IMR-90 (cell line): ENCODE data around the gene CDC42EP3. TPM values are rescaled to one million over a fixed set of nuclear protein-coding genes. Genes with fewer than 3 reads are reported as not detected.
A peak's percentile ranks its signal among the peaks of the same experiment; 100 is the strongest.

Experiments
- ATAC-seq: fragments of 200-7000 bp; cut with Tn5 transposase; 2 replicates; pipeline ENCODE4 v1.9.1; 2020; ENCODE audit warnings: low read depth, mild to moderate bottlenecking, moderate library complexity
- BruUV-seq: library from RNA; stranded (reverse); fragments of 400-500 nt; replicated peaks from 2 replicates; lab custom pipeline; 2021; lab: Mats Ljungman, UMichigan
- CTCF ChIA-PET: fragments of 300-600 bp; formaldehyde crosslinking; extraction: SDS; loops from one replicate; lab custom pipeline; 2021; ENCODE audit warnings: antibody characterized with exemption; lab: Yijun Ruan, JAX
- POLR2A ChIA-PET: fragments of 300-600 bp; sonication (Branson Sonifier 250); formaldehyde crosslinking; loops from one replicate; lab custom pipeline; 2022; ENCODE audit warnings: antibody characterized with exemption; ENCODE audit not compliant: unreplicated experiment; lab: Charles Lee
- DNase-seq: peaks from one replicate; pipeline ENCODE4 v3.0.0; 2013
- H2AFZ ChIP-seq: replicated peaks from 2 replicates; pipeline ENCODE3; 2013; ENCODE audit warnings: low read length, mild to moderate bottlenecking; ENCODE audit not compliant: poor library complexity
- H2AK5ac ChIP-seq: 2 replicates; pipeline ENCODE4 v1.6.1; 2013; ENCODE audit warnings: low read depth, low read length, inconsistent platforms
- H2AK9ac ChIP-seq: replicated peaks from 2 replicates; pipeline ENCODE3; 2013; ENCODE audit warnings: mild to moderate bottlenecking, low read depth, low read length, moderate library complexity; ENCODE audit not compliant: poor library complexity
- H2BK120ac ChIP-seq: 2 replicates; pipeline ENCODE4 v1.6.1; 2013; ENCODE audit warnings: low read depth, low read length, inconsistent platforms
- H2BK15ac ChIP-seq: 3 replicates; pipeline ENCODE4 v1.6.1; 2013; ENCODE audit warnings: low read depth, low read length, inconsistent platforms
- H2BK20ac ChIP-seq: 2 replicates; pipeline ENCODE4 v1.6.1; 2013; ENCODE audit warnings: low read depth, mild to moderate bottlenecking, inconsistent platforms, low read length, moderate library complexity
- H2BK5ac ChIP-seq: 2 replicates; pipeline ENCODE4 v1.6.1; 2013; ENCODE audit warnings: mild to moderate bottlenecking, low read depth, low read length, inconsistent platforms; ENCODE audit not compliant: poor library complexity, severe bottlenecking
- H3K14ac ChIP-seq: replicated peaks from 2 replicates; pipeline ENCODE4 v1.6.1; 2013; ENCODE audit warnings: low read depth, low read length, inconsistent platforms
- H3K18ac ChIP-seq: 2 replicates; pipeline ENCODE4 v1.6.1; 2013; ENCODE audit warnings: low read depth, low read length, control low read depth
- H3K23ac ChIP-seq: 2 replicates; pipeline ENCODE4 v1.6.1; 2013; ENCODE audit warnings: low read depth, low read length, inconsistent platforms
- H3K27ac ChIP-seq: 2 replicates; pipeline ENCODE4 v1.5.1; 2013; ENCODE audit warnings: mild to moderate bottlenecking, control low read depth, low read length; ENCODE audit not compliant: insufficient read depth
- H3K27me3 ChIP-seq: 2 replicates; pipeline ENCODE4 v1.6.1; 2013; ENCODE audit warnings: low read length; ENCODE audit not compliant: control insufficient read depth, insufficient read depth
- H3K36me3 ChIP-seq: 2 replicates; pipeline ENCODE4 v1.6.1; 2013; ENCODE audit warnings: low read length, mixed read lengths; ENCODE audit not compliant: control insufficient read depth, insufficient read depth
- H3K4ac ChIP-seq: 2 replicates; pipeline ENCODE4 v1.6.1; 2013; ENCODE audit warnings: low read depth, low read length, inconsistent platforms
- H3K4me1 ChIP-seq: 2 replicates; pipeline ENCODE4 v1.6.1; 2013; ENCODE audit warnings: low read length, mixed read lengths; ENCODE audit not compliant: control insufficient read depth, insufficient read depth
- H3K4me2 ChIP-seq: 2 replicates; pipeline ENCODE4 v1.6.1; 2013; ENCODE audit warnings: low read depth, mild to moderate bottlenecking, control low read depth, low read length, moderate library complexity
- H3K4me3 ChIP-seq: 2 replicates; pipeline ENCODE4 v1.5.1; 2013; ENCODE audit warnings: low read depth, mild to moderate bottlenecking, control low read depth, low read length, moderate library complexity; ENCODE audit not compliant: insufficient read depth
- H3K56ac ChIP-seq: 2 replicates; pipeline ENCODE4 v1.6.1; 2013; ENCODE audit warnings: low read length, inconsistent platforms; ENCODE audit not compliant: insufficient read depth; ENCODE audit errors: extremely low read depth
- H3K79me1 ChIP-seq, 2 experiments: 2 replicates each; pipeline ENCODE4 v1.6.1; 2013; ENCODE audit warnings: low read length in 2 of 2, inconsistent platforms in 1 of 2, low read depth in 1 of 2
- H3K9ac ChIP-seq: 2 replicates; pipeline ENCODE4 v1.6.1; 2013; ENCODE audit warnings: low read depth, low read length, control low read depth
- H3K9me1 ChIP-seq: 2 replicates; pipeline ENCODE4 v1.6.1; 2013; ENCODE audit warnings: low read length, inconsistent platforms; ENCODE audit not compliant: insufficient read depth
- H3K9me3 ChIP-seq: 2 replicates; pipeline ENCODE4 v1.6.1; 2013; ENCODE audit warnings: low read length; ENCODE audit not compliant: control insufficient read depth, insufficient read depth
- H4K20me1 ChIP-seq: 2 replicates; pipeline ENCODE4 v1.6.1; 2013; ENCODE audit warnings: low read length, inconsistent platforms; ENCODE audit not compliant: insufficient read depth
- H4K5ac ChIP-seq: 2 replicates; pipeline ENCODE4 v1.6.1; 2013; ENCODE audit warnings: mild to moderate bottlenecking, low read depth, low read length, control low read depth
- H4K8ac ChIP-seq, 2 experiments: 2 replicates each; pipeline ENCODE4 v1.6.1; 2013; ENCODE audit warnings: low read depth in 2 of 2, low read length in 2 of 2, control low read depth in 1 of 2, inconsistent platforms in 1 of 2
- H4K91ac ChIP-seq: 2 replicates; pipeline ENCODE4 v1.6.1; 2013; ENCODE audit warnings: low read depth, low read length, inconsistent platforms; ENCODE audit not compliant: insufficient read depth
- CEBPB ChIP-seq: IDR thresholded peaks from 2 replicates; pipeline ENCODE4 v1.6.1; 2012; ENCODE audit warnings: low read depth, low read length, improper control_type of control experiment
- ELK1 ChIP-seq: fragments of 150-350 bp; IDR thresholded peaks from 2 replicates; pipeline ENCODE4 v1.6.1; 2016; ENCODE audit warnings: low read depth, mild to moderate bottlenecking, low read length, moderate library complexity, borderline replicate concordance
- FOS ChIP-seq: fragments of 150-350 bp; IDR thresholded peaks from 2 replicates; pipeline ENCODE4 v1.6.1; 2016; ENCODE audit warnings: low read depth, low read length
- MAFK ChIP-seq: IDR thresholded peaks from 2 replicates; pipeline ENCODE4 v1.6.1; 2012; ENCODE audit warnings: low read depth, low read length, improper control_type of control experiment
- MXI1 ChIP-seq: IDR thresholded peaks from 2 replicates; pipeline ENCODE4 v1.6.1; 2012; ENCODE audit warnings: low read depth, mild to moderate bottlenecking, low read length, moderate library complexity, borderline replicate concordance
- RFX5 ChIP-seq: IDR thresholded peaks from 2 replicates; pipeline ENCODE4 v1.8.0; 2012; ENCODE audit warnings: low read depth, mild to moderate bottlenecking, low read length, moderate library complexity
- SMC3 ChIP-seq: fragments of 150-350 bp; IDR thresholded peaks from 2 replicates; pipeline ENCODE4 v1.6.1; 2016; ENCODE audit warnings: low read depth, mild to moderate bottlenecking, antibody characterized with exemption, low read length, moderate library complexity
- WGBS, 2 experiments: methylation state at CpG; one replicate each; pipeline versions ENCODE4 v1.1.5 to v1.1.7; 2013; ENCODE audit warnings: missing lambda C conversion rate in 2 of 2; ENCODE audit not compliant: insufficient read length in 1 of 2; ENCODE audit errors: extremely low coverage in 2 of 2; 5-methylcytosine and 5-hydroxymethylcytosine counted together
- dilution Hi-C: fragments of 300-500 bp; cut with HindIII; formaldehyde crosslinking; loops from one replicate; pipeline ENCODE4 v1.14.3; 2018; ENCODE audit warnings: low sequenced_read_pairs; ENCODE audit not compliant: unreplicated experiment
- in situ Hi-C: fragments of 300-500 bp; cut with MboI; formaldehyde crosslinking; loops from 3 replicates; pipeline ENCODE4 v1.14.3; 2019; ENCODE audit warnings: low sequenced_read_pairs, inconsistent platforms, mixed read lengths
- intact Hi-C: fragments of 100-400 bp; cut with micrococcal nuclease; formaldehyde crosslinking; loops from 2 replicates; pipeline ENCODE4 v1.10.0; 2022
- polyA plus RNA-seq, 3 experiments: library from polyadenylated mRNA; depleted of rRNA; stranded (reverse); fragments of >200 nt; gene quantifications; 2 replicates each; pipeline ENCODE4 v1.2.3, GENCODE V29; 2012; ENCODE audit warnings: low replicate concordance in 1 of 3
- total RNA-seq: library from RNA; depleted of rRNA; stranded (reverse); fragments of >200 nt; gene quantifications from 2 replicates; pipeline ENCODE4 v1.2.3, GENCODE V29; 2012

Gene CDC42EP3
- total and polyA plus RNA-seq, 2 of the 4 experiments (the other 2 are of a cell fraction), result 167 to 193 TPM

- intact Hi-C loops, result no loop called here
- in situ Hi-C loops, result no loop called here
- Histone ChIP-seq H3K4ac (peak overlapping the region; percentile 95), H2BK120ac (peak overlapping the region; percentile 99), H3K27me3 (no peaks in the 10 kb centered on the region), H3K56ac (peak overlapping the region; percentile 97), H4K8ac (peak overlapping the region; percentile 80 to 95), H3K4me2 (peak overlapping the region; percentile 75), H3K18ac (peak overlapping the region; percentile 97), H2BK20ac (peak overlapping the region; percentile 100), H3K4me3 (no peak overlapping the region), H3K9me1 (peaks cover 14% of the 10 kb centered on the region), H3K9me3 (no peaks in the 10 kb centered on the region), H2BK15ac (peak overlapping the region; percentile 100), H3K4me1 (peaks cover 19% of the 10 kb centered on the region), H4K5ac (peak overlapping the region; percentile 100), H4K20me1 (no peaks in the 10 kb centered on the region), H2AFZ (peak overlapping the region; percentile 74), H2BK5ac (peak overlapping the region; percentile 99), H2AK5ac (peak overlapping the region; percentile 100), H2AK9ac (peak overlapping the region; percentile 71), H3K23ac (peak overlapping the region; percentile 97), H3K79me1 (peaks cover 7 to 17% of the 10 kb centered on the region in 2 experiments; a peak in 3 of 4 replicates), H3K27ac (peak overlapping the region; percentile 77), H3K9ac (peak overlapping the region; percentile 67), H4K91ac (peak overlapping the region; percentile 99), H3K14ac (peak overlapping the region; percentile 97), H3K36me3 (no peaks in the 10 kb centered on the region)
- no TSS peak for BruUV-seq
- DNase-seq (peak; percentile 91), ATAC-seq (peak; percentile 94)
- dilution Hi-C loops, result no loop called here
- ChIA-PET CTCF (interaction anchor here (0.8 kb wide), 1 partner anchor 83 kb away, joined by 3 read pairs; no protein-coding TSS in a partner anchor), POLR2A (interaction anchor here (1.0 kb wide), 1 partner anchor 93 kb away, joined by 5 read pairs; no protein-coding TSS in a partner anchor)
- TF ChIP-seq MXI1, result no peak
- 0 out of 2 replicates have a peak, but pooled peaks have one; percentile 11 for TF ChIP-seq CEBPB
- TF ChIP-seq MAFK, result peak; percentile 30; the same call in 1 of the 2 replicates
- no peak for TF ChIP-seq SMC3
- 0 out of 2 replicates have a peak, but pooled peaks have one; percentile 30 for TF ChIP-seq FOS
- no peak for TF ChIP-seq RFX5
- no peak for TF ChIP-seq ELK1
- WGBS, 2 experiments, result 80% methylated on average over 2 of the region's 10 CpGs; no CpG with 5 or more reads in 1 of the 2 experiments
Measured at GRCh38 chr2:37688771-37689468, 17.5 kb upstream of the CDC42EP3 start.
